Astrocyte of the spinal cord (primary cell): ENCODE data around the gene SHQ1.
"Not testable (repeated sequence)": the region's sequence is repeated elsewhere in the genome, so short reads cannot be mapped to it uniquely, and the experiment has no call there.

Source experiments
- DNase-seq: peaks from one replicate; pipeline ENCODE4 v3.0.0; 2011; ENCODE audit warnings: low read depth, low spot score
- H3K4me3 ChIP-seq: 2 replicates; pipeline ENCODE4 v1.5.1; 2011; ENCODE audit warnings: low read depth, mild to moderate bottlenecking, low read length, moderate library complexity
- CTCF ChIP-seq: IDR thresholded peaks from 2 replicates; pipeline ENCODE4 v1.5.1; 2012; ENCODE audit warnings: low read depth, mild to moderate bottlenecking, low read length, inconsistent platforms
- in situ Hi-C: cut with HindIII; loops from 2 replicates; pipeline ENCODE4 v1.10.0; 2017; ENCODE audit warnings: low sequenced_read_pairs

The SHQ1 gene

GRCh38 chr3:72746430-72747411 is 101.5 kb downstream of the SHQ1 start:
- peak; percentile 50 for DNase-seq
- no peak for TF ChIP-seq CTCF
- in situ Hi-C loops, result no loop called here
- H3K4me3 ChIP-seq, result no peak overlapping the region

DNA sequence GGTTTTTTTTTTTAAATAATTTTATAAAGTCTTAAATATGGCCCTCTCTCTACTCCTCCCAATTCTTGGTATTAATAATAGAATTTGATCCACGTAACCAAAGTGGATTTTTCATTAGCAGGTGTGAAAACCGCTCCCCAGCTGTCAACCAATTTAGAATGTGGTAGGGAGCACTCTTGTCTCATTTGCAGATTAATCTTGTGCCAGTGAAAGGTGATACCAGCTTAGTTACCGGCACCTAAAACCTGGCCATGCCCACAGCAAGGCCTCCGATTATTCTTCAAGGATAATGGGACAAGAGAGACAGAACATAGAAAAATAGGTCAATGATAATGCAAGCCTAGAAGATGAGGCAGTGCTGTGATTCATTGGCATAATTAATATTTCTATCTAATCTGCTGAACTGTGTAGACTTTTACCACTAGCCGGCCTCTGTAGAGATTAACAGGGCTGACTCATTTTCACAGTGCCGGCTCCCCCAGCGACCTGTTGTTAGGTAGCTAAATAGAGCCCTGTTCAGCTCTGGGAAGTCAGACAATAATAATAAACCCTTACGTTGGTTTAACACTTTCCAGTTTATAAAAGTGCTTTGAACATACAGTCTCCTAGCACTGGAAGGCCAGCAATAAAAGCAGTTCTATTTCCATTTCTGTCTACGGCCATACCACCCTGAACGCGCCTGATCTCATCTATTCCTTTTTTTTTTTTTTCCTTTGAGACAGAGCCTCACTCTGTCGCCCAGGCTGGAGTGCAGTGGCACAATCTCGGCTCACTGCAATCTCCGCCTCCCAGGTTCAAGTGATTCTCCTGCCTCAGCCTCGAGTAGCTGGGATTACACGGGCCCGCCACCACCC is 102.9 kb downstream of the SHQ1 start:
- no peak overlapping the region for H3K4me3 ChIP-seq
- no peak for TF ChIP-seq CTCF
- peak; percentile 32 for DNase-seq
- in situ Hi-C loops, result no loop called here

- in situ Hi-C loops, result no loop called here
- no peak for TF ChIP-seq CTCF
- H3K4me3 ChIP-seq, result no peak overlapping the region
- DNase-seq, result no peak
These were observed 103.9 kb downstream of the SHQ1 start for GRCh38 chr3:72744330-72744729.

DNA sequence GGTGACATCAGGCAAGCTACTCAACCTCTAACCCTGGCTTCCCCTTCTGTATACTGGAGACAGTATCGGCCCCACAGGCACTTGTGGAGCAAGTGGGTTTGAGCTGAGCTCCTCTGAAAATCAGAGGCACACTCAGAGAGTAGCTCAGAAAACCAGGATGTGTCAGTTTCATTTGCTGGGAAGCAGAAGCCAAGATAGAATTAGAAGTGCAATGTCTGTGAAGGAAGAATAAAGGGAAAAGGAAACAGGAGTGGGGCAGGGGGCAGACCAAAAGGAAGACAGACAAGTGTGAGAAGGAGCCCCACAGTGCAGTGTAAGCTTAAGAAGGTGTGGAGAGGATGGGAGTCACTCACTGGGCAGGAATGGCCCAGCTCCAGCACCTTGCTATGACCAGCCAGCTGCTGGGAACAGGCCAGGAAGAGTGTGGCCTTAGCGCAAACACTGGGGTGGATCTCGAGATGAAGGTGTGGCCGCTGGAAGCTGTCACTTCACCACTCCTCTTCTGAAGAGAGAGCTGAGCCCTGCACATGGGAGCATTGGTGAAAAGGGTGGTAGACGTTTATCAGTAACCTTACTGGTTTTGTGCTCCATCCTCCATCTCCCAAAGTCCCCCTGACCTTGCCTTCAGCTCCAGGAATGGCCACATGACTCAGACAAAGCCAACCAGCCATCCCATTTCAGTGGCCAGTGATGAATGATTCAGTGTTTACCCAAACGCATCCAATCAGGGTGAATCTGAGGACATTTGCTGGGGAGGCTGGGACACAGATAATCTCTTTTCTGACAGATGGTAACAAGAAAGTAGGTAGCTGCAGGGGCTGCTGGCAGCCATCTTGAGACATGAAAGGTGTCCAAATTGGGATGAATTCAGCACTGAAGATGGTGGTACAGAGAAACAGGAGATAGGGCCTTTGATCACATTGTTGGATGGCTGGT is 108.4 kb downstream of the SHQ1 start:
- in situ Hi-C loops, result no loop called here
- no peak for DNase-seq
- no peak overlapping the region for H3K4me3 ChIP-seq
- no peak for TF ChIP-seq CTCF

DNA sequence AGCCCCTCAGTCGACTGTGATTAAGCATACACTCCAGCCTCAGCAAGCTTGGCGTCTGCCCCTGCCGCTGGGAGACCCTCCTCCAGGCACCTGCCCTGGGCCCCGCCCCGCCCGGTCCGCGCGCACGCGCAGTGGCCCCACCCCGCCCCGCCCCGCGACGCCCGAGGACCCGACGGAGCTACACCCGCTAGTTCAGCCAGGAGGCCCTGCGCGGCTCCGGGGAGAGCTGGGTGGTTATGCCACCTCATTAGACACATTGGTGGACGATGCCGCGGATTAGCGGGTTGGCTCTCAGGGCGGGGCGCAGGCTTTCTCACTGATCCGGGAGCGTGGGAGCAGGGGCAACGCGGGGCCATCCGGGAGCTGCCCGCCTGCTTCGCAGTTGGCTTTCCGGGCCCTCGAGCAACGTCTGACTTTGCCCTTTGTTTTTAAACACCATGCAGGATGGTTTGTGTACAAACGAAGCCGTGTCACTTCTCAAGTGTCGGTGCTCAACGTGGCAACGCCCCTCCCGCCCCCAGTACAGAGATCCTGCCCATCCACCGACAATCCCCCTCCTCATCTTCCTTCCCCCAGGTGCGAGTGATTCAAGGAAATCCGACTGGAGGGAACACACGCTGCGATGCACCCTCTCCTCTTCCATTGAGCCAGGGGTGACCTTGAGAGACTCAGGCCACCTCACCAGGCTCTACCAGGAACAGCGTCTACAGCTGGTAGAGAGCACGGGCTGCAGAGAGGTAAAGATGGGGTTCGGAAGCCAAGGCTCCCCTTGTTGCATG is 109.3 kb downstream of the SHQ1 start:
- no peak for TF ChIP-seq CTCF
- no peak for DNase-seq
- peak overlapping the region; percentile 33 for H3K4me3 ChIP-seq
- in situ Hi-C loops, result no loop called here

DNA sequence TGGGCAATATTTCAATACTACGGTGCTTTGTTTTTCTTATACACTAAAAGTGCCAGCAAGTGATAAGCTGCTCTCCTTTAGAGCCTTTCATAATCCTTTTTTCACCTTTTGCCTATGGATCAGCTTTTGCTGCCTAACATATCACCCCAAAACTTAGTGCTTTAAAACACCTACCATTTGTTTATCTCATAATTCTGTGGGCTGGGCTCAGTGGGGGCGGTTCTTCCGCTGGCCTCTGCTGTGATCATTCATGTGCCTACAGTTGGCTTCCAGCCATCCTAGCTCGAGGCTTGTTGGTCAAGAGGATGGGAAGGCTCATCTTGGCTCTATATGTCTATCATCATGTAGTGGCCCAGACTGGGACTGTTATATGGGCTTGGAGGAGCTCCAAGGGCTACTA is 113.2 kb downstream of the SHQ1 start:
- DNase-seq, in situ Hi-C loops, H3K4me3 ChIP-seq: not testable (repeated sequence)
